Heart left ventricle (tissue), 16 donors: ENCODE measurements around the gene CDC25B. TPM values are rescaled to one million over a fixed set of nuclear protein-coding genes. Genes with fewer than 3 reads are reported as not detected.

Experiments used
- ATAC-seq, 4 donors: fragments of 200-7000 bp; cut with Tn5 transposase; one replicate each; pipeline ENCODE4 v1.9.1; 2020 to 2022; ENCODE audit warnings: moderate library complexity in 4 of 4, mild to moderate bottlenecking in 3 of 4, moderate number of reproducible peaks in 1 of 4
- DNase-seq, 5 donors: peaks; one replicate each; pipeline ENCODE4 v3.0.0-alpha.2; 2020
- H3K27ac ChIP-seq, 12 donors: fragments of 200-600 bp; sonication (generic) in 4 of 12; one replicate each; pipeline versions ENCODE4 v1.5.0 to v1.8.0; 2016 to 2022; ENCODE audit warnings: mild to moderate bottlenecking in 2 of 12
- H3K27me3 ChIP-seq, 9 donors: fragments of 200-600 bp; sonication (generic) in 2 of 9; one replicate each; pipeline versions ENCODE4 v1.5.1 to v1.8.0; 2016 to 2022; ENCODE audit warnings: mild to moderate bottlenecking in 3 of 9
- H3K36me3 ChIP-seq, 9 donors: fragments of 200-600 bp; sonication (generic) in 2 of 9; one replicate each; pipeline versions ENCODE4 v1.5.0 to v1.8.0; 2018 to 2022; ENCODE audit warnings: mild to moderate bottlenecking in 2 of 9
- H3K4me1 ChIP-seq, 12 donors: fragments of 200-600 bp; sonication (generic) in 4 of 12; one replicate each; pipeline versions ENCODE4 v1.5.0 to v1.8.0; 2016 to 2022; ENCODE audit warnings: mild to moderate bottlenecking in 3 of 12
- H3K4me3 ChIP-seq, 12 donors: fragments of 200-600 bp; sonication (generic) in 4 of 12; one replicate each; pipeline versions ENCODE4 v1.5.0 to v1.8.0; 2017 to 2022; ENCODE audit warnings: mild to moderate bottlenecking in 9 of 12, moderate library complexity in 4 of 12
- H3K9me3 ChIP-seq, 12 donors: fragments of 200-600 bp; sonication (generic) in 4 of 12; one replicate each; pipeline versions ENCODE4 v1.5.0 to v1.8.0; 2016 to 2022; ENCODE audit warnings: mild to moderate bottlenecking in 1 of 12
- POLR2A ChIP-seq, 2 donors: fragments of 450-650 bp; IDR thresholded peaks; one replicate each; pipeline ENCODE4 v1.6.1; 2017; ENCODE audit warnings: antibody characterized with exemption in 2 of 2, mild to moderate bottlenecking in 2 of 2, moderate library complexity in 2 of 2
- WGBS, 4 donors: extraction: QIAGEN DNeasy Blood & Tissue Kit in 2 of 4; methylation state at CpG; one replicate each; pipeline versions ENCODE4 v1.1.5 to v1.1.7; 2013 to 2018; 5-methylcytosine and 5-hydroxymethylcytosine counted together
- intact Hi-C, 10 donors: fragments of 100-400 bp; cut with DNase I; formaldehyde crosslinking; loops; one replicate each; pipeline versions ENCODE4 v1.11.1 to v1.14.2; 2022
- polyA plus RNA-seq, 2 donors: library from polyadenylated mRNA; stranded (reverse); fragments of 200-250 nt; gene quantifications; one replicate each; pipeline ENCODE4 v1.2.3, GENCODE V29; 2013
- total RNA-seq, 9 donors: library from RNA; depleted of rRNA in 2 of 9; stranded (reverse); fragments of >200 nt in 2 of 9; fragmentation: NEBNext Ultra II Directional in 3 of 9; extraction: Animal tissue kit (Norgen Biotek cat#: 25700) in 3 of 9; gene quantifications; one replicate each; pipeline versions ENCODE4 v1.1.0 to v1.2.4, GENCODE V29; 2016 to 2023
- TF ChIP-seq, protein P1 (sequence below), 12 donors: fragments of 200-600 bp; sonication (generic) in 4 of 12; IDR thresholded peaks; one replicate each; pipeline versions ENCODE4 v1.5.0 to v1.8.0; 2018 to 2022; ENCODE audit warnings: antibody characterized with exemption in 12 of 12, mild to moderate bottlenecking in 5 of 12
- donor health status: ischemic (EF 13 %, LVEDD 7.1; RV severe dilation, severe dysfunction).
- donor health status: healthy with polysubstance abuse.
- donor health status: DM: no; HTN: yes; CAD: no.
- donor health status: DM: no; HTN: no; CAD: no.
- donor health status: ischemic (EF 25% LVEDD 6.9; RV normal size, moderate dysfunction).
- donor health status: ischemic (EF 25% LVEDD 5.7; RV mildly dilated, moderate dysfunction).
- donor health status: healthy.
- donor health status: DM: yes; HTN: yes; CAD: no.
- donor health status: ischemic (EF 35%, LVEDD 5.7; RV mildly dilated, moderate dysfunction).
- donor health status: nonischemic (EF 11% LVEDD 7.7; RV severe dilation, severe dysfunction).
- donor health status: DM: yes; HTN: yes; CAD: no.
- donor health status: PGD.
- donor health status: ischemic (EF 29% LVEDD 5.4; RV normal size, mild dysfunction).
- donor health status: nonischemic (EF 23%, LVEDD 6.1; RV moderate dilation, normal function).

Gene CDC25B
- total and polyA plus RNA-seq, 11 donors = 4.0 to 30.4 (median 8.6) TPM

DNA sequence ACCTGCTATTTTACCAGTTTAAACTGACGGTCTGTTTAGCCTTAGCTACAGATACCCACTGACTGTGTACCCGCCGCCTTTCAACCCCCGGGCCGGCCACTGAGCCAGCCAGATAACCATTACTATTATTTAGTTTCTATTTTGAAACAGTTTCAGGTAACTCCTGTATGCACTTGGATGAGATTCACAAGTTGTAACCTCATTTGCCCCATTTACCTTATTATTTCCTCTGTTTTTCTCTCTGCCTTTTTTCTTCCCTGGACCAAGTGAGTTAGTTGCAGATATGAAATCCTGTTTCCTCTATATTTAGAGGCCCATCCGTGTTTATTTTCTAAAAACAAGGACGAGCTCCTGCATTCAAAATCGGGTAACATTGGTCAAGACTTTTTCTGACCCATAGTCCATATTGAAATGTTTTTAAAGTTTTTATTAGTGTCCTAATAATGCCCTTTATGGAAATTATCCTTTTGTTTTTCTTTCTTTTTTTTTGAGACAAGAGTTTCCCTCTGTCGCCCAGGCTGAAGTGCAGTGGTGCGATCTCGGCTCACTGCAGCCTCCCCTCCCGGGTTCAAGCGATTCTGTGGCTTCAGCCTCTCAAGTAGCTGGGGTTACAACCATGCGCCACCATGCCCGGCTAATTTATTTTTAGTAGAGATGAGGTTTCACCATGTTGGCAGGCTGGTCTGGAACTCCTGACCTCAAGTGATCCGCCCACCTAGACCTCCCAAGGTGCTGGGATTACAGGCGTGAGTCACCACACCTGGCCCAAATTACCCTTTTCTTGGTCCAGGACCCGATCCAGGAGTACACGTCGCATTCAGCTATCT lies 25.0 kb downstream of the CDC25B start:
- DNase-seq = peak in 1 of 5 donors; percentile 33
- Histone ChIP-seq H3K4me1 (peaks cover 3 to 42% (median 25%) of the 10 kb centered on the region in 12 donors), H3K27me3 (no peaks in the 10 kb centered on the region), H3K36me3 (peaks cover 3 to 38% (median 32%) of the 10 kb centered on the region in 9 donors), H3K9me3 (no peaks in the 10 kb centered on the region), H3K27ac (peak overlapping the region; percentile 93 to 99 (median 98)), H3K4me3 (peak overlapping the region; percentile 48 to 95 (median 67))
- no peak for TF ChIP-seq POLR2A (IDR thresholded peaks at IDR 0.05)
- TF ChIP-seq, protein P1, sequence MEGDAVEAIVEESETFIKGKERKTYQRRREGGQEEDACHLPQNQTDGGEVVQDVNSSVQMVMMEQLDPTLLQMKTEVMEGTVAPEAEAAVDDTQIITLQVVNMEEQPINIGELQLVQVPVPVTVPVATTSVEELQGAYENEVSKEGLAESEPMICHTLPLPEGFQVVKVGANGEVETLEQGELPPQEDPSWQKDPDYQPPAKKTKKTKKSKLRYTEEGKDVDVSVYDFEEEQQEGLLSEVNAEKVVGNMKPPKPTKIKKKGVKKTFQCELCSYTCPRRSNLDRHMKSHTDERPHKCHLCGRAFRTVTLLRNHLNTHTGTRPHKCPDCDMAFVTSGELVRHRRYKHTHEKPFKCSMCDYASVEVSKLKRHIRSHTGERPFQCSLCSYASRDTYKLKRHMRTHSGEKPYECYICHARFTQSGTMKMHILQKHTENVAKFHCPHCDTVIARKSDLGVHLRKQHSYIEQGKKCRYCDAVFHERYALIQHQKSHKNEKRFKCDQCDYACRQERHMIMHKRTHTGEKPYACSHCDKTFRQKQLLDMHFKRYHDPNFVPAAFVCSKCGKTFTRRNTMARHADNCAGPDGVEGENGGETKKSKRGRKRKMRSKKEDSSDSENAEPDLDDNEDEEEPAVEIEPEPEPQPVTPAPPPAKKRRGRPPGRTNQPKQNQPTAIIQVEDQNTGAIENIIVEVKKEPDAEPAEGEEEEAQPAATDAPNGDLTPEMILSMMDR (IDR thresholded peaks at IDR 0.05) = no peak
- no peak for ATAC-seq
- WGBS, 4 donors = 40 to 42% (median 41%) methylated on average over 20 of the region's 20 CpGs
- intact Hi-C loops = loop anchor here in 7 of 10 donors (1.0 to 2.0 kb wide), 4 partner anchors 26 to 35 kb away; partner anchors contain the start of genes CENPB (in 6 of the 7) and MAVS (in 2 of the 7)

GRCh38 chr20:3821996-3822395 lies 25.9 kb downstream of the CDC25B start:
- Histone ChIP-seq H3K36me3 (peaks cover 3 to 45% (median 32%) of the 10 kb centered on the region in 9 donors), H3K9me3 (no peaks in the 10 kb centered on the region), H3K4me1 (peaks cover 3 to 39% (median 27%) of the 10 kb centered on the region in 12 donors), H3K27ac (peak overlapping the region in 3 of 12 donors; percentile 93 to 99 (median 95)), H3K4me3 (no peak overlapping the region), H3K27me3 (no peaks in the 10 kb centered on the region)
- no peak for ATAC-seq
- WGBS, 4 donors = 95% methylated on average over 14 of the region's 14 CpGs
- DNase-seq = peak in 1 of 5 donors; percentile 55
- intact Hi-C loops = loop anchor here in 4 of 10 donors (2.0 kb wide), 3 partner anchors 25 to 35 kb away; partner anchors contain the start of genes MAVS (in 2 of the 4) and CENPB (in 1 of the 4)
- TF ChIP-seq, protein P1 (IDR thresholded peaks at IDR 0.05) = no peak
- no peak for TF ChIP-seq POLR2A (IDR thresholded peaks at IDR 0.05)

DNA sequence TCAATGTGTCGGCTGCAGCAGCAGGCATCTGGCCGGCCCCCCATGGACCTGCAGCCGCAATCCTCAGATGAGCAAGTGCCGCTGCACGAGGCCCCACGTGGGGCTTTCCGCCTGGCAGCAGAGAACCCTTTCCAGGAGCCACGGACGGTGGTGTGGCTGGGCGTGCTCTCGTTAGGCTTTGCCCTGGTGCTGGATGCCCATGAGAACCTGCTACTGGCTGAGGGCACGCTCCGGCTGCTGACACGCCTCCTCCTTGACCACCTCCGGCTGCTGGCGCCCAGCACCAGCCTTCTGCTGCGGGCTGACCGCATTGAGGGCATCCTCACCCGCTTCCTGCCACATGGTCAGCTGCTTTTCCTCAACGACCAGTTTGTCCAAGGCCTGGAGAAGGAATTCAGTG lies 27.8 kb downstream of the CDC25B start:
- Histone ChIP-seq H3K4me1 (peaks cover 3 to 29% (median 18%) of the 10 kb centered on the region in 12 donors), H3K4me3 (no peak overlapping the region), H3K27ac (no peak overlapping the region), H3K9me3 (no peaks in the 10 kb centered on the region), H3K36me3 (peaks cover 3 to 60% (median 42%) of the 10 kb centered on the region in 9 donors), H3K27me3 (no peaks in the 10 kb centered on the region)
- DNase-seq = peak in 1 of 5 donors; percentile 58
- intact Hi-C loops = no loop called here
- 90 to 97% (median 94%) methylated on average over 10 to 20 of the region's 20 CpGs for WGBS, 4 donors
- TF ChIP-seq POLR2A (IDR thresholded peaks at IDR 0.05) = no peak
- TF ChIP-seq, protein P1 (IDR thresholded peaks at IDR 0.05) = no peak
- no peak for ATAC-seq

- Histone ChIP-seq H3K27me3 (no peaks in the 10 kb centered on the region), H3K4me3 (no peak overlapping the region), H3K36me3 (peaks cover 3 to 60% (median 42%) of the 10 kb centered on the region in 9 donors), H3K27ac (no peak overlapping the region), H3K4me1 (peaks cover 0 to 21% (median 9%) of the 10 kb centered on the region in 12 donors), H3K9me3 (no peaks in the 10 kb centered on the region)
- ATAC-seq (no peak), DNase-seq (peak in 1 of 5 donors; percentile 7)
- TF ChIP-seq POLR2A (IDR thresholded peaks at IDR 0.05) = no peak
- TF ChIP-seq, protein P1 (IDR thresholded peaks at IDR 0.05) = no peak
- WGBS, 4 donors = 74 to 81% (median 80%) methylated on average over 7 of the region's 7 CpGs
- intact Hi-C loops = no loop called here
Measured at GRCh38 chr20:3825526-3825925, 29.4 kb downstream of the CDC25B start.
